HG03097 (cell line): Measurements from ENCODE around the gene BRINP2.

Experiments
- ATAC-seq: cut with Tn5 transposase; IDR thresholded peaks from one replicate; pipeline ENCODE4 v1.9.1; 2021; ENCODE audit not compliant: unreplicated experiment, low FRiP score

The BRINP2 gene, protein sequence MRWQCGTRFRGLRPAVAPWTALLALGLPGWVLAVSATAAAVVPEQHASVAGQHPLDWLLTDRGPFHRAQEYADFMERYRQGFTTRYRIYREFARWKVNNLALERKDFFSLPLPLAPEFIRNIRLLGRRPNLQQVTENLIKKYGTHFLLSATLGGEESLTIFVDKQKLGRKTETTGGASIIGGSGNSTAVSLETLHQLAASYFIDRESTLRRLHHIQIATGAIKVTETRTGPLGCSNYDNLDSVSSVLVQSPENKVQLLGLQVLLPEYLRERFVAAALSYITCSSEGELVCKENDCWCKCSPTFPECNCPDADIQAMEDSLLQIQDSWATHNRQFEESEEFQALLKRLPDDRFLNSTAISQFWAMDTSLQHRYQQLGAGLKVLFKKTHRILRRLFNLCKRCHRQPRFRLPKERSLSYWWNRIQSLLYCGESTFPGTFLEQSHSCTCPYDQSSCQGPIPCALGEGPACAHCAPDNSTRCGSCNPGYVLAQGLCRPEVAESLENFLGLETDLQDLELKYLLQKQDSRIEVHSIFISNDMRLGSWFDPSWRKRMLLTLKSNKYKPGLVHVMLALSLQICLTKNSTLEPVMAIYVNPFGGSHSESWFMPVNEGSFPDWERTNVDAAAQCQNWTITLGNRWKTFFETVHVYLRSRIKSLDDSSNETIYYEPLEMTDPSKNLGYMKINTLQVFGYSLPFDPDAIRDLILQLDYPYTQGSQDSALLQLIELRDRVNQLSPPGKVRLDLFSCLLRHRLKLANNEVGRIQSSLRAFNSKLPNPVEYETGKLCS

DNA sequence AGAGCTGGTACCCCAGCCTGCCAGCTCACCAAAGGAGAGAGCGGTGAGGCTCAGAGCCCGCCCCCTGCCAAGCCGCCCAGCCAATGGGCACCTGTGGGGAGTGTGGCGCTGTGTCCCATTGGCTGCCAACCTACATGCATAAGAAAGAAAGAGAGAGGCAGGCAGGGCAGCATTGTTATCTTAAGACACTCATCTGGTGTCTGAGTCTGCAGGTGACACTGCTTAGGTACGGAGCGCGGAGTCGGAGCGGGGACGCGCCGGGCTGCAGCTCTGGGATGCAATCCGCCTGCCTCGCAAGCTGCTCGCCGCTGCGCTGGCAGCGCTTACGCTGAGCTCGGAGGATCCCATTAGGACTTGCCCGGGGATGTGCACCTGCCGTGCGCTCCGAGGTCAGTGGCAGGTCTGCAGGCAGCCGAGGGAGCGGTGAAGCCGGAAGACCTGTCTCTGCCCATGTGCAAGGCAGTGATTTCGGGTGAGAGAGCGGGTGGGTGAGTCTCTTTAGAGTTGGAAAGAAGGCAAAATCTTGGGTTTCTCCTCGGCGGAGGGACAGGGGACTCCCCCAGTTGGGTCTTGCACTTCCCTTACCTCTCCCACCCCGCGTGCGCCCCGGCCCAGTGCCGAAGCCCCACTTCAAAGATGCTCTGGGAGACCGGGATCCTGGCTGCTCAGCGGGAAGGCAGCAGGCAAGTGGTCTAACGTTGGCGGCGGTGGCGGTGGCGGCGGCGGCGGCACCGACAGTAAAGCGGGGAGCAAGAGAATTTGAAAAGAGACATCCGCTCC, at the start of gene BRINP2:
Gene BRINP2, plus strand, starts transcription at position 203 of the 780 bp plus-strand sequence. CDS start 58,919 bp downstream, outside the sequence.
- ATAC-seq = no peak

DNA sequence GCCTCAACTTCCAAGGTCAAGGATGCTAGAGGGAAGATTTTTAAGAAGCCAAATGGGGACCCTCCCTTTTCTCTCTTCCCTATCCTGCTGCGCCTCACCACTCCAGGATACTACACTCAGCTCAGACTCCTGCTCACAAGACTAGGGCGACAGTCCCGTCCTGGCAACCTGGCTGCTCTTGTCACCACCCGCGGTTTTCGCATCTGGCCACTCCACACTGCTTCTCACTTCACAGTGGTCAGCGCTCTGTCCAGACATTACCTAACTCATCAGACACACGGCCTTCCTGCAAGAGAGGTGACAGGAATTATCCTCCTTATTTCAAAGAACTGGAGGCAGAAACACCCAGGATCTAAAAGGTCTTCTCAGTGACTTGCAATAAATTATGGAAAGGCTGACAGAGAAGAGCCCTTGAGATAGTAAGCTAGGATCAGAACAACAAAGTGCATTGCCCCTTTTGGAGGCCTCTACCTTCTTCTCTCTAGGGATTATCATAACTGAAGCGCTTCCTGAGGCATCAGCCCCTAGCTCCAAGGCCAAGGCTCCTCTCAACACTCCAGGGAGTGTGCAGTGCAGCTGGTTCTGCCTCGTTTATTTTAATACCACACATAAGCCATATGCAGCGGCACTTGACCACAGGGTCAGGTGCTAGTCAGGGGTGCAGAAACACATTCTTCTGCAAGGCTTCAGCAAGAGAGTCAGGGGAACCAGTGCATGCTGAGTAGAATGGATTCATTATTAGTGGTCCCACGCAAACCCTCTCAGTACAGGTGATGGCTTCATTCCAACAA, 48.1 kb upstream of the BRINP2 start:
- ATAC-seq = no peak

DNA sequence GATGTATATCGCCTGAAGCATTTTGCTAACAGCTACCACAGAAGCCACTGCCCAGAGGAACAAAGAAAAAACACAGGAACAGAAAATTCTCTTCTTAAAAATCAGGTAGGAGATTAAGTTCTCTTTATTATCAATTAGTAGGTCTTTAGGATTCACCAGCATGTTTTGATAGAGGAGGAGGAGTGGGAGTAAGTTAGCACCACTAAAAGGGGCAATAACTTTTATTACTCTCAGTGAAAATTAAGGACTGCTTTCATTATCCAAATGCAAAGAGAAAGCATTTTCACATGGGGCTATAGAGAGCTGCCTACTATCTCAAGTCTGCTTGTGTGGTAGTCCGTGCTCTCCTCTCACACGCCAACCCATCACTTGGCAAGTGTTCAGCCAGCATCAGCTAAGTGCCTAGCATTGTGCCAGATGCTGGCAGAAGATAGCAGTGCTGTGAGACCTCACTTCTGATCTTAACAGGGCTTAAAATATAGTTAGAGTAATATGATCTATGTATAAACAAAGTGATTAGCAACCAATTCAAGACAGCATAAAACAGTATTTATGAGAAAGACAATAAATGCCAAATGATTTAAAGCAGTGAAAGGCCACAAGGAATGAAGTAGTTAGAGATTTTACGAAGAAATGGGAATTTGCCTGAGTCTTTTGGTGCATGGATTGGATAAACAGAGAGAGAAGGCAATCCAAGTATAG, 46.0 kb upstream of the BRINP2 start:
- ATAC-seq = no peak

DNA sequence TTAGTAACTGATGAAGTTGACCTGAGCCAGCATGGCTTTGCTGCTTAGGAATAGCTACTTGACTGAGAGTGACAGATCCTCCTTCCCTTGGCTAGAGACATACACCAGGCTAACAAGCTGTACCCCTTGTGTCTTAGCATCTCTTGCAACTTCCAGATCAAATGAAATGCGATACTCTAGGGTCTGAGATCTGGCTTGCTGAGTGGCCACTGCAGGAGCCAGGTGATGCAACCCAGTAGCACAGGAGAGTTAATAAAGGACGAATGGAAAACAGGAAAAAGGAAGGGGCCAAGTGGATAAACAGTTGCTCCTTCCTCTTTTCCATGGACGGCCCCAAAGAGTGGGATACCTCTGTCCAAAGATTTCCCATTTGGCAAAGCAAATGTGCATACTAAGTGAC, 44.5 kb upstream of the BRINP2 start:
- no peak for ATAC-seq

DNA sequence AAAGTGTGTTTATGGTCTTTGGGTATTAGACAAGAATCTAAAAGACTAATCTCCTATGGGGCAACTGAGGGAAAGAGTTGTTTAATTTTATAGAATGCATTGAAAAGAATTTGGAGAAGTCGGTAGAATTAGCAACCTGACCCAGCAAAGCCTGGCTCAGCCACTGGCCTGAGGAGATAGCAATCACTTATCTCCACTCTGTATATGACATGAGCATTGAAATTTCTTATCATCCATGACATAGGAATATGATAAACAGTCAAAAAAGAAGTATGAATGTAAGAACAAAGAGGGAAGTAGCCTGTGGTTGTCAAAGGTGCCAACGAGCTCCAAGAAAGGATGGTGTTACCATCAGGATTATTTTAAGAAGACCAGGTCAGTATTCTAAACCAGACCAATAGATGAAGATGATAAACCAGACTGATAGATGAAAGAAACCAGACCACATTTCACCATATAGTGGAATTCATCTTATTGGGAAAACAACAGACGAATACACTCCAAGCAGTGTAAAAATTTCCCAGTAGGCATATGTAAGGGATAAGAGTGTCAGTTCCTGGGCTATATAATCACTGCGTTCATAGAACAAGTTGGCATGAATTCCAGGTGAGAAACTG, 42.0 kb upstream of the BRINP2 start:
- no peak for ATAC-seq

DNA sequence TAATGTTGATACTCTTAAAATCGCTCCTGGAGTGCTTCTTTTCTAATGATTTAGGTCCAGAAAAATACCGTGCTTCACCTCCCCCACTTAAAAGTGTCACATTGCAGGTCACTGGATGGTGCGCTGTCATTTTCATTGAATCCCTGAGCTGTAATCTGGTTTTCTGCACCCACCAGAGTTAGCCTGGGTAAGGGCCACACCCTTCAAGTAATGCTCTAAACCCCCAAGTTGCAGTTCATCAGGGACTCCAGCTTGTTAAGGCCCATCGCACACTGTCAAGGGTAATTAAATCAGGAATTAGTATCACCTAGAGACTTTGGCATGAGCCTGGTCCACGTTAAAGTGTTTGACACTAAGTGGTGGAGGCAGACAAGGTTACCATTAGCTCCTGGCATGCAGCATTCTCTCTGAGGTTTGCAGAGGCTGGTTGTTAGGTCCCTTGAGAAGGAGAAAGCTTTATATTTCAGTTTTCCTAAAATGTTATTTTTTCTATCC, 40.3 kb upstream of the BRINP2 start:
- ATAC-seq = no peak

DNA sequence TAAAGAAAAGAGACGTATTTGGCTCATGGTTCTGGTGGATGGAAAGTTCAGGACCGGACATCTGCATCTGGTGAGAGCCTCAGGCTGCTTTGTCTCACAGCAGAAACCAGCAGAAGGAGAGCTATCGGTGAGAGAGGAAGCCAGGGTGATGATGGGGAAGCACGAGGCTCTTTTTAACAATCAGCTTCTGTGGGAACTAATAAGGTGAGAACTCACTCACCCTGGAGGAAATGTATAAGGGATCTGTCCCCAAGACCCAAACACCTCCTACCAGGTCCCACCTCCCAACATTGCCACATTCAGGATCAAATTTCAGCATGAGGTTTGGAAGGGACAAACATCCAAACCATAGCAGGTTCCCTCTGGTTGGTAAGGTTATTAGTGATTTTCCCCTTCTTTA, 39.0 kb upstream of the BRINP2 start:
- no peak for ATAC-seq

DNA sequence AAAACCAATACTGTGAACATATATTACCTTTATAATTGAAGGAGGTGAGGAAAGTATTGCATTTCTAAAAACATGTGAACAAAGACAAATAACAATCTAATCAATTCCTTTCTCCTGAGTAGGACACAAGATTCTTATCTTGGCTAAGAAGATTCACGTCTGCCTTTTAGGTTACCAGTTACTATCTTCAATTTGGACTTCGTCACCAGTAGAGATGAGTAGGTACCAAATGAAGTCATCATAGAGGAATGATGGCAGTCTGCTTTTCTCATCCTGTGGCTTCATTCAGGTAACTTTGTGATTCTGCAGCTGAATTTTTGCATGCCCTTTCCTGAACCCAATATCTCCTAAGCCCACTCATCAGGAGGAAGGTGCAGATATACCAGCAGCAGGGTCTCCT, 38.6 kb upstream of the BRINP2 start:
- ATAC-seq = no peak

DNA sequence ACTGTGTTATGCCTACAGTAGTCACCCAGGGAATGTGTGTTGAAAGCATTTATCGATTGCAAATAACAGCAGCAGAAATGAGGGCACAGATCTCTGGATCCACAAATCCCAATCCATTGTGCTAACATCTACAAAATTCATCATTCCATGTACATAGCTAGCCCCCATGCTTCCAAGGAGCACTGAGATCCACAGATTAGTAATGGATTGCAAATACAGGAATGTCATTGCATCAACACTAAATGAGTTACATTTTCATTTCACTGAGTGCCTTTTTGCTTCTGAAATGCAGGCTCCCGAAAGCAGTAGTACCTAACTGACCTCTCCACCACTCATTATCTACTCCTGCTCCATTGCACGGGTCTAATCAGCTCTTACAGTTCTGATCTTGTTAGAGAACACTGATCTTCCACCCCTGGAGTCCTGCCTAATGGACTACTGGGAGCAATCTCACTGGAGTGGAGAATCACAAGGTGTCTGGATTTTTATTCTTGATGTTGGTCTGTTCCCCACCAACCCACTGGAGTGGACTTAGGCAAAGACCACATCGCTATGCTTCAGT, 36.7 kb upstream of the BRINP2 start:
- no peak for ATAC-seq

DNA sequence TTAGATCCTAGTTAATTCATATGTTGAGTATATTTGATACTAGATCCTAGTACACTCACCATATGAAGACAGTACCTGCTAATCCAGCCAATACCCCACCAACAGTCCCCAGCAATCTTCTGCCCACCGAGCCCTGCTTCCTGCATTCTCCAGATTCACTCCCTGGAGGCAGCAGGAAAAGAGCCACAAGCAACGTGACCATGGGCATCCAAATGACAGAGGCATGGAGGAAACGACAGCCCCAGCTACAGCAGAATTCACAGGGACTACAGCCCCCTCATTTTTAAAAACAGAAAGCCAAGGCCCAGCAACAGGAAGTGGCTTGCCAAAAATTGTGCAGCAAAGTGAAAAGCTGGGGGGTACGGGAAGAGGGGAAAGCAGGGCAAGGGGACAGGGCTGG, 35.5 kb upstream of the BRINP2 start:
- ATAC-seq = no peak

DNA sequence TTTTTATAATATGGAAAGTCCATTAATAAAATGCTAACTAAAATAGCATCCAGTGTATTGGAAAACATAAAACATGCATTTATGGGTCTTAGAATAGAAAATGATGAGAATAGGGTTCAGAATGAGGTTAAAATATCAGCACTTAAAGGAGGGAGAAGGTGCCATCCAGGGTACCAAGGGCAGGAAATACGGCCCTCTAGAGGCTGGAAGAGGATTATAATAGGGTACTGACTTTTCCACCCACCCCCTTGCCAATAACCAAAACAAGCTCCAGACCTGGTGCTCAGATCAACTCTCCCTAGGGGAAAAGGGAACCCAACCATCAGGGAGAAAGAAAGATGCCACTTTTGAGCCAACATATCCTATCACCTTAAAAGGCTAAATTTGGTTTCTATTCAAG, 32.9 kb upstream of the BRINP2 start:
- no peak for ATAC-seq

DNA sequence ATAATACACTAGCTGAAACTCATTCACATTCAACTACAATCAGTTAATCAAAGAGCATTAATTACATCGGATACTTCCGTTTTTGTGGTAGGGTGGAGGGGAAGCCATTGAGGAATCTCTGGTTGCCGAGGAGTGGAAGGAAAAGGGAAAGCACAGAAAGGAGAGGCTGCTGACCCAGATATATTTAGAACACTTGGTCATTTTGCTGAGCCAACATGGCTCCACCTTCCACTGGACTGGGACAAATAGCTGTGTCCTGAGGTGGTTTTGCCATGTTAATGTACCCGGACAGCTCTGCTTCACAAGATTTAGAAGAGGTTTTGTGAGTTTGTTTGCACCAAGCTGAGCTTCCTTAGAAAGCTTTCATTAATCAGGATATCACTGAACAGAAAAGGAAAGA, 32.4 kb upstream of the BRINP2 start:
- no peak for ATAC-seq

DNA sequence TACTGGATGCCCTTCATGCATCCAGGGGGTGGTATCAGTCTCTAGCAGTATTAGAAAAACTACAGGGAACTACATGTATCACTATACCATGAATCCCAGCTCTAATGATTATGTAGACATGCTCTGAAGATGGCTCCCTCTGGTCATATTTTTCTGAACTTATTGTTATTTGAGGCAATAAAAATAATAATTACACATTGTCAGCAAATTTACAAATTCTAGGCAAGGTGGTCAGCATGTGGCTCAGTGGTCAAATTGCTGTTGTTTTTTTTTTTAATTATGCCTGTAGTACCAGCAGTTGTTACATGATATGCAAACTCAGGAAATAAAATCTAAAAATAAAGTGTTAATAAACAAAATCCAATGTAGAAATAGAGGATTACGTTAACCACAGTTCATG, 28.7 kb upstream of the BRINP2 start:
- ATAC-seq = no peak

DNA sequence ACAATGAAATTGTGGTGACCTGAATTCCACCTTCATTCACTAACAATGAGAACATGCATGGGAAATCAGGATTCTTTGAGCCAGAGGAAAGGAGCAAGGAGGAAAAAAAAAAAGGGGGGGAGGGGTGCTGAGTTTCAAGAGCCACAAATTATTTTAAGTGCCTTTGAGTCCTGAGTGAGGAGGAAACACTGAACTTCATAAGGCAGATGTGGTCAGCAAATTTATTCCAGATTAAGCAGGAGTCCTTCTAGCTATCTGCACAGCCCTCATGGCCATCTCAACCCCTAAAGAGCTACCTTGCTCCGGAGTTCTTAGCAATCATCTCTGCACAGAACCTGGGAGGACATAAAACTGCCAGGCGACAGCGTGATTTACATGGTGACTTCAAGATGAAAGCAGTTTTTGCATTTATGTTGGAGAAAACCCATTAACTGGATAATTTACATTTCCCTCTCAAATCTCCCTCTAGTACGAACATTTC, 27.9 kb upstream of the BRINP2 start:
- ATAC-seq = no peak

DNA sequence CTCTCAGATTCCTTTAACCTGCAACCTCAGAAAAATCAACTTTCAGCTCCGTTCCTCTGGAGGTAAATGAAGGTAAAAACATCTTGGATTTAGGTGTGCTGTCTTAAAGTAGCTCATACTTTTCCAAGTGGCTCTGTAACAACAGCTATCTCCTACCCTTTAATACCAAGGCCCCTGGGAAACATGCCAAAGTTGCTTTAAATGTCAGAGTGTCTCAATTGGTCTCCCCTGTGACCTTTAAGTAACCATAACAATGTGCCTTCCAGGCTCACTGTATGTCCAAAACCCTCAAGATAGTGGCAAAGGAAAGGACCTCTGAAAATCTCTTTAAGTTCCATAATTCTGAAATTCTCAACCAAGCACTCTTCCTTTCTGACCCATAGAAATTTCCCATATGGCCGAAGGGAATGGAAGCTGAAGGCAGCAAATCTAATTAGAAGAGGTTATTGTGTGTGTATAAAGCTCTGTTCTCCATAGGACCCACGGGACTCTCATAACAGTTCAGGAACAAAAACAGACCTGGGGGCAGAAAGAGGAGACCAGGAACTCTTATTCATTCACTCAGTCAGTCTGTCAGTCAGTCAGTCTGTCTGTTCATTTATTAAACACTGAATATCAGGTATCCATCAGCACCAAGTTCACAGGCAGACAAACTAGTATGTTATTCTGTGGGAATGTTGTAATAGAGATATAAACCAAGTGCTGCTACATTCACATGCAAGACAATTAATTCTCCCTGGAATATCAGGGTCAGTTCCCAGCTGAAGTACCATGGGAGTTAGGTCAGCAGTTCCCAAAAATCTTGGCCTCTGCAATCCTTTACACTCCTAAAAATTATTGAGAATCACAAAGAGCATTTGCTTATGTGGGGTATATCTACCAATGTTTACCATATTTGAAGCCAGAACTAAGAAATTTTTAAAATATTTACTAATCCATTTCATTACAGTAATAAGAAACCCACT, 25.4 kb upstream of the BRINP2 start:
- no peak for ATAC-seq

DNA sequence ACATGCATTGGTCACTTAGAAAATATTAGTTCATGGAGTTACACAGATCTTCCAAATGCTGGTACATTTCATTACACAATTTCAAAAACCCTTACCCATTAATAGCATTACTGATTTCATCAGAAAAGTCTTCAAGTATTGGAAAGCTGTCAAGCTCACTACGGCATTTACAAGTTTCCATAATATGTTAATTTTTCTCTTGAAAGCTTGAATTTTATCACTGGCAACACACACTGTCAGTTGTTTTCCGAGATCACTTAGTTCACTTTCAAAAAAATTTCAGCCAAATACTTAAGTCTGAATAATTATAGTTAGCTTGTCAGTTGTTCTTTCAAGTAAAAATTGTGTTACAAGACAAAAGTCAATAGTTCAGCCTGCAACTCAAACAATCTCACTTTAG, 24.3 kb upstream of the BRINP2 start:
- ATAC-seq = no peak

DNA sequence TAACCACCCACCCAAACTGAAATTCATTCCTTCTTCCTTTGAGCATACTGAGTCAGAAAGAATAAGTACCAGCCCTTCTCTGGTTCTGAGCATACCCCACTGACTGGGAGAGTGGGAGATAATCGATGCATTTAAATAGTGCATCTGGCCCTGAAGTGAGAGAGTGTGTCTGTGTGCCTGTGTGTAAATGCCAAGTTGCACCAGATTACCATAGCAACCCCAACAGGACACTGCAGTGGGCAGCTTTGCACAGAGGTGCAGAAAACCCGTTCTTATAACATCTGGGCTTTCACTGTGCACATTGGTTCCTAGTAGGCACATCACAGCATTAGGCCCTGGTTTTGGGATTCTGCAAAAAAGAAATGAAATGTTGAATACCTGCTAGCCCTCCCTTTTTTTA, 8.5 kb upstream of the BRINP2 start:
- ATAC-seq = no peak
